GM19468 (cell line): Measurements from ENCODE around the gene OVOL3.
"Not testable (repeated sequence)": the region's sequence is repeated elsewhere in the genome, so short reads cannot be mapped to it uniquely, and the experiment has no call there.

Source experiments
- ATAC-seq: cut with Tn5 transposase; IDR thresholded peaks from one replicate; pipeline ENCODE4 v1.9.1; 2021; ENCODE audit warnings: mild to moderate bottlenecking, moderate library complexity, moderate number of reproducible peaks; ENCODE audit not compliant: unreplicated experiment; ENCODE audit errors: extremely low read depth

The OVOL3 gene

DNA sequence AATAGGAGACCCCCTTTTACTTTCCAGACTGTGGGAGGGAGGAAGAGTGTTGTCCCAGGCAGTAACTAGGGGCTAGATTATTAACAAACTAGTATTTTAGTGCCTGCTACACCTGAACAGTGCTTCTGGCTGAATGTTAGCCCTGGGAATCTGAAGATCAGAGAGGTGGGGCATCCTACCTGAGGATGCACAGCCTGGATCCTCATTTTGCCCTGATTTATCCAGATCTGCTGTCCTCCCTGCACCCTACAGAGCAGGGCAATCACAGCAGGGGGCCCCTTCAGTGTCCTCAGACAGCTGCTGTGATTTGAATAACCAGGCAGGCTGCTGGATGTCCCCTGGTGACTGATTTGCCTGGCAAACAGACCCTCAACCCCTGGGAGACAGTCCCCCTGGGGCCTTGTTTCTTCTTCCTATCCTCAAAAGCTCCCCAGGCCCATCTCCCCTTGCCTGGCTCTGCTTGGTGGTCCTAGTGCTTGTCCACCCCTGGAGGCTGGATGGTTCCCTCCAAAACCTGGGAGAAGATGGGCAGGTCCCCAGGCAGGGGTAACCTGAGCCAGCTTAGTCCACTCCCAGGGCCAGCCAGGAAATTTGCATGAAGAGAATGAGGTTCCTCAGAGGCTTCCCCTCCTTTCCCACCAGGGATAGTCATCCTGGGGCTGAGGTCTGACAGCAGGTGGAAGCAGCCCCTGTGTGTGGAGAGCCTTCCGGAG lies at the start of gene OVOL3:
Gene OVOL3, plus strand, starts transcription at position 657 of the 713 bp plus-strand sequence. CDS start 60 bp downstream, outside the sequence.
- no peak for ATAC-seq

DNA sequence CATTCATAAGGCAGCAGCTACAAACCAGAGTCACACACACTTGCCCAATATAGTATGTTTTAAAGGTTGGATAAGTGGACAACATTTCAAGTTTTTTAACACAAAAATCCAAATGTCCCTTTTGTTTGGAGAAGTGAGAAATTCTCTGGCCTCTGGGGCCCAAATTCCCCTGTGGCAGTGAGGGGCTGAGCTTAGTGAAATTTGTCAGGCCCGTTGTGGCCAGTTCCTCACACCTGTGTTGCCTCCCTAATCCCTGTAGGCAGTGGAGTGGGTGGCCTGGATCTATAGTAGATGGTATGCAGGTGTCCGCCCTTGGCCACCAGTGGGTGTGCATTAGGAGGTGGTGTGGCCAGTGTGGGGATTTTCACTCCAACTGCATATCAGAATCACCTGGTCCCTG lies 49.6 kb upstream of the OVOL3 start:
- ATAC-seq = no peak

DNA sequence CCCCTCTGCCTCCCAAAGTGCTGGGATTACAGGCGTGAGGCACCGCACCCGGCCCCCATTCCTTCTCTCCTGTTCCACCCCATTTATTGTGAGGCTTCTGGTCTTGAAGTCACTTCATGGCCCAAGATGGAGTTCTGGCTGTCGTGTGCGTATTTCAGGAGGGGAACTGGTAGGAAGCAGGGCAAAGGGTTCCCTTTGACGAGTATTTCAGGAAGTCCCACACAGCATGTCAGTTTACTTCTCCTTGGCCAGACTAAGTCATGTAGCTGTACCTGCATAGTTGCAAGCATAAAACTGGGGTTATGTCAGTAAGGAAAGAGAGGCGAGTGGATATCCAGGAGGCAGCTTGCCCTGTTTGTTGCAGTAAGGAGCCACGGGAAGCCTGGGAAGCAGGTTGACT lies 46.1 kb upstream of the OVOL3 start:
- no peak for ATAC-seq

DNA sequence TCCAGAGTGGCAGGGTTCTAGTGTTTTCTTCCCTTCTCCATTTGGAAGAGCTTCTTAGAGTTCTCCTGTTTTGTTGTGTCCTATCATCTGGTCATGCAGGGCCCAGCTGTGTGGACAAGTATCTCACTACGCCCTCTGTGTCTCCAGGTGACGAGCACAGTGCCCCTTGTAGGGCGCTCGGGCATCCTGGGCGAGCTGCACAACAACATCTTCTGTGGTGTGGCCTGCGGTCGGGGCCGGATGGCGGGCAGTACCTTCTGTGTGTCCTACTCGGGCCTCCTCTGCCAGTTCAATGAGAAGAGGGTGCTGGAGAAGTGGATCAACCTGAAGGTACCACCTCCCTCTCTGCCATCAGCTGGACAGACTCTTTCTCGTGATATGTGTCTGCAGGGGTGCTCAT lies 43.3 kb upstream of the OVOL3 start:
- ATAC-seq = no peak

DNA sequence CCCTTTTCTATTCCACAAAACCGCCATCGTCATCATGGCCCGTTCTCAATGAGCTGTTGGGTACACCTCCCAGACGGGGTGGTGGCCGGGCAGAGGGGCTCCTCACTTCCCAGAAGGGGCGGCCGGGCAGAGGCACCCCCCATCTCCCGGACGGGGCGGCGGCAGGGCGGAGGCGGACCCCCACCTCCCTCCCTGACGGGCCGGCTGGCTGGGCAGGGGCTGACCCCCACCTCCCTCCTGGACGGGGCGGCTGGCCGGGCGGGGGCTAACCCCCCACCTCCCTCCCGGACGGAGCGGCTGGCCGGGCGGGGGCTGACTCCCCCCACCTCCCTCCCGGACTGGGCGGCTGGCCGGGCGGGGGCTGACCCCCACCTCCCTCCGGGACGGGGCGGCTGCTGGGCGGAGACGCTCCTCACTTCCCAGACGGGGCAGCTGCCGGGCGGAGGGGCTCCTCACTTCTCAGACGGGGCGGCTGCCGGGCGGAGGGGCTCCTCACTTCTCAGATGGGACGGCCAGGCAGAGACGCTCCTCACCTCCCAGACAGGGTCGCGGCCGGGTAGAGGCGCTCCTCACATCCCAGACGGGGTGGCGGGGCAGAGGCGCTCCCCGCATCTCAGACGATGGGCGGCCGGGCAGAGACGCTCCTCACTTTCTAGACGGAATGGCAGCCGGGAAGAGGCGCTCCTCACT lies 42.0 kb upstream of the OVOL3 start:
- ATAC-seq = not testable (repeated sequence)

DNA sequence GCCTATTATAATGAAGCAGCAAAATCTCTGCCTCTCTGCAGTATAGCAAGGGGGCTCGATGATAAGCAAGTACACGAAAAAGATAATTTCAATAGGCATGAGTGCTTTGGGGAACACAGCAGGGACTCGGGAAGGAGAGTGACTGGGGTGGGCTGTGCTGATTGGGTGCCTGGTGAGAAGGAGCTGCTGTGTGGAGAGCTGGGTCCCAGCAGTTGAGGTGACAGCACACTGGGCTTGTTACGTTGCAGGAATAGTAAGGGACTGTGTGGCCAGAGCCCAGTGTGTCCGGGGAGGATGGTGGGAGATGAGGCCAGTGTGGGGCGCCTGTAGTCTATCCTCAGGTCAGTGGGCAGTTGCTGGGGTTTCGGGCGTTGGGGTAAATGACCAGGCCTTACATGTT lies 38.9 kb upstream of the OVOL3 start:
- ATAC-seq = no peak

DNA sequence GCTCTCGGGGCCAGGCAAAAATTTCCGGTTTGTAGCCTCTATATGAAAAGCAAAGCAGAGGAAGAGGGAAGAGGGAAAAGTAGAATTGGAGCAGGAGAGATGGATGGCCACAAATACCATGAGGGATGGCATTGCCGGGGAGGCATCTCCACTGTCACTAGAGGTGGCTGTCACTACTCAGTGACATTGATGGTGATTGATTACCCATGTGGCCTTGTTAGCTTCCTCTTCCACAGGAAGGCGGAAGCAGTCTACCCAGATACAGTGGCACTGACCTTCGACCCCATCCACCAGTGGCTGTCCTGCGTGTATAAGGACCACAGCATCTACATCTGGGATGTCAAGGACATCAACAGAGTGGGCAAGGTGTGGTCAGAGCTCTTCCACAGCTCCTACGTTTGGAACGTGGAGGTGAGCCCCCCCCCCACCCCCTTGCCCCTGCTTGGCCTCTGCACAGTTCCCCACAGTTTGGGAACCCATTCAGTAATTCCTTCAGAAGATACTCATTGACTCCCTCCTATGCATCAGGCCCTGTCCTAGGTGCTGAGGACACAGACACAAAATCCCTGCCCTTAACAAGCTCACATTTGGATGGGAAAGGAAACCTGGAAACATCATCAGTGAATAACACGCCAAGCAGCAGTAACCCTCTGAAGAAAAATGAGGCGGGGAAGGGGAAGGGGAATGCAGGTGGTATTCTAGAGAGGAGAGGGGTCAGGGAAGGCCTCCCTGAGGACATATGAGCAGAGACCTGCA lies 37.6 kb upstream of the OVOL3 start:
- ATAC-seq = no peak

DNA sequence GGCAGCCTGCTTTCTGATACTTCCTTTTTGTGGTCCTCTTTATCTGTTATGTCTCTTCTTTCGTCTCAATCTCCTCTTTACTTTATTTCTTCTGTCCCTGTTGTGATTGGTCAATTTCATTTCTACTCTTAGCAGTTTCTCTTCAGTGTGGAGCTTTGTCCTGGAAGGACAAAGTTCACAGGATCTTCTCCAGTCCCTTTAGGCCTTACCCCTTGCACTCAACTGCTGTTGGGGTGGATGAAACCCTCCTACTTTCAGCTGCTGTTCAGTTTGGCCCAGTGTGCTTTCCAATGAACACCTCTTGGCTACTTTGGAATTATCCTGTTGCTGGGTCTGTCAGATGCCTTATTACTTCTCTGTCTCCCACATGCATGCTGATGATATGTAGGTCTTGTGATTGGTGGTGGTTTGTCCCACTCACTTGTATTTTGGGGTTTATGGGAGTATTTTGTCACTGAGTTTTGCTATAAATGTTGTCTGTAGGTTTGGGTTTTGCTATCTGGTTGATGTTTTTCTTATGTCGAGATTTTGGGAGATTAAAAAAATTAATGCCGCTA lies 31.5 kb upstream of the OVOL3 start:
- ATAC-seq = no peak

DNA sequence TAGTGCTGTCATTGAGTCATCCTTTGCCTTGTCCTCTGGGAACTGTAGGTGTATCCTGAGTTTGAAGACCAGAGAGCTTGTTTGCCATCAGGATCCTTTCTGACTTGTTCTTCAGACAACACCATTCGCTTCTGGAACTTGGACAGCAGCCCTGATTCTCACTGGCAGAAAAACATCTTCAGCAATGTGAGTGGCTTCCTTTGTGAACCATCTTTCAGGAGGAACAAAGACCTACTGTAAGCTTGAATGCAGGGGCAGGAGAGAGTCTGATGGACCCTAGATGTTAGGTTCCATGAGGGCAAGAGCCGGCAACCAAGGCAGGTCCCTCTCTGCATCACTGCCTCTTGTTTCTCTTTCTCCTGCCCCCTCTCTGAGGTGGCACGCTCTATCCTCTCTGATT lies 29.6 kb upstream of the OVOL3 start:
- no peak for ATAC-seq

DNA sequence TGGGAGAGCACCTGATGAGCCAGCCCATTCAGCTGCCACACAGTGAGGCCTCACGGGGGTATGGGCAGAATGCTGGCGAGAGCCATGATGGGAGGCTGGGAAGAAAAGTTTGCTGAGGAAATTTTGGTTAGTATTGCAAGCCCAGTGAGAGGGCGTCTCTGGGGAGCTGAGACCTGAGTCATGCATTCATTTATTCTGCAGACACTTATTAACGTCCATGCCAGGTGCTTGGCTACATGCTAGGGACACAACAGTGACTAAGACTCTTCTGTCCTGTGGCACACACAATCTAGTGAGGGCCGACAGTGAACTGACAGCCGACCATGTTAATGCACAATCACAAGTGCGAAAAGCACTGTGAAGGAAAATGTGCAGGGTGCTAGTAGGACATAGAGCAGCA lies 29.0 kb upstream of the OVOL3 start:
- ATAC-seq = no peak

DNA sequence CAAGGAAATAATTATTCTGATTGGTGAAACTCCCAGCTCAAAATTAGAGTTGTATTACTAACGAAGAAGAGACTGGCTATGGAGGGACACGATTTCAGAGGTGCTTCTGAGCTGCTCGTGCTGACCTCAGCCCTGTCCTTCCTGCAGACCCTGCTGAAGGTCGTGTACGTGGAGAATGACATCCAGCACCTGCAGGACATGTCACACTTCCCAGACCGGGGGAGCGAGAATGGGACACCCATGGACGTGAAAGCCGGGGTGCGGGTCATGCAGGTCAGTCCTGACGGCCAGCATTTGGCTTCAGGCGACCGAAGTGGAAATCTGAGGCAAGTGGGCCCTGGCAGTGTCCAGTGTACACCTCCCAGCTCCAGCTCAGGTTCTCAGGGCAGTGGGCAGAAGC lies 28.0 kb upstream of the OVOL3 start:
- ATAC-seq = no peak

DNA sequence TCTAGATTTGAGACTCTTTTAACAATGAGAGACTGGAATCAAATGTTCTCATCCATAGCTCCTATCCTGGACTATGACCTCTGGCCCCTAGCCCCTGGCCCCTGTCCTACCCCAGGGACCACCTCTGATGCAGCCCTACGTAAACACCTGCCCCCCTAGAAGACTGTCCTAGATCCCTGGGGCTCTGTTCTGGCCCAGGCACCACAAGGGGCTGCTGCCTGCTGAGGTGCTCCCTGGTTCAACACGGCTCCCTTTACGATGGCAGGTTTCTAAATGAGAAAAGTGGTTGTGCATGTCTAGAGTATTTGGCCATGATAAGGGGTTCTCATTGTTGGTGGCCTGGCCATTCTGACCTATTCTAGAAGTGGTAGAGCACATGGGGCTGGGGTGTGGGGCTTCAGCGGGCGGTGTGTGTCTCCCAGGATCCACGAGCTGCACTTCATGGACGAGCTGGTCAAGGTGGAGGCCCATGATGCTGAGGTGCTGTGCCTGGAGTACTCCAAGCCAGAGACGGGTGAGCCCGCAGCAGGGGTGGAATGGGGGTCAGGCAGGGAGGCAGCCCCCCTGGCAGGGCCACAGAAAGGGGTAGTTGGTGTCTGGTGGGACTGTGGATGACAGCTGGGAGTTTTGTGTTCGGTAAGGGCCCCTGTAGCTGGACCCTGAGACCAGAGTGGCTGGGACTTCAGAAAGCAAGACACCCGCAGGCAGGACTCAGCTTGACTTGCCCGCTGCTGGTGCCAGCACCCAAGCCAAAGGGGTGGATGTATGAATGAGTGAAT lies 26.5 kb upstream of the OVOL3 start:
- ATAC-seq = no peak

DNA sequence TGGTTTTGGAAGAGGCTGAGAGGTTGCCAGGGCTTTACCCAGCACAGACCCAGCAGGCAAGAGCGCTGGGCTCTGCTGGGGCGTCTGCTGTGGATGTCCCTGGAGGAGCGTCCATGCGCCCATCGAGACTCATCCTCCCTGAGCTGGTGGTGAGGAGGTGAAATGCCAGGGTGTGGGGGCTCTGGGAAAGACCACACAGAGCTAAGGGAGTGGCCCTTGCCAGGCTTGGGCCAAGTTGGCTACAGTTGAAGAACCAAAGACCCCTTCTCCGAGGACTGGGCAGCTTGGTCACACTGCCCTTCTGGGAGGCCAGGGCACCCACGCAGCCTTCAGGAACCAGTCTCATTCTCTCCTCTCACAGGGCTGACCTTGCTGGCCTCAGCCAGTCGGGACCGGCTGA lies 24.6 kb upstream of the OVOL3 start:
- no peak for ATAC-seq

DNA sequence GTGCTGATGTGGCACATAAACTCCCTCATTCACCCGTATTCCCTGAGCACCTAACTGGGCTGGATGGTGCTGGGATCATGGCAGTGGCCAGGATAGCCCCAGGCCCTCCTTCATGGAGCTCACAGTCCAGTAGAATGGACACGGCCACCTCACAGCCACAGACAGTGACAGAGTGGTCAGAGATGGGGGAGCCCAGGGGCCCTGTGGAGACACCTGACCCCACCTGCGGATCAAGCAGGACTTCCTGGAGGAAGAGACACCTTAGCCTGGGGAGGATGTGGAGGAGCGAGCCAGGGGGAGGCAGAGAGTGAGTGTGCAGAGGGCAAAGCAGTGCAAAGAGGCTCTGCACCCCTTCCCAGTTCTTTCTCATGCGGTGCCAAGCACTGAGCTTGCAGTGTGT lies 21.1 kb upstream of the OVOL3 start:
- no peak for ATAC-seq

DNA sequence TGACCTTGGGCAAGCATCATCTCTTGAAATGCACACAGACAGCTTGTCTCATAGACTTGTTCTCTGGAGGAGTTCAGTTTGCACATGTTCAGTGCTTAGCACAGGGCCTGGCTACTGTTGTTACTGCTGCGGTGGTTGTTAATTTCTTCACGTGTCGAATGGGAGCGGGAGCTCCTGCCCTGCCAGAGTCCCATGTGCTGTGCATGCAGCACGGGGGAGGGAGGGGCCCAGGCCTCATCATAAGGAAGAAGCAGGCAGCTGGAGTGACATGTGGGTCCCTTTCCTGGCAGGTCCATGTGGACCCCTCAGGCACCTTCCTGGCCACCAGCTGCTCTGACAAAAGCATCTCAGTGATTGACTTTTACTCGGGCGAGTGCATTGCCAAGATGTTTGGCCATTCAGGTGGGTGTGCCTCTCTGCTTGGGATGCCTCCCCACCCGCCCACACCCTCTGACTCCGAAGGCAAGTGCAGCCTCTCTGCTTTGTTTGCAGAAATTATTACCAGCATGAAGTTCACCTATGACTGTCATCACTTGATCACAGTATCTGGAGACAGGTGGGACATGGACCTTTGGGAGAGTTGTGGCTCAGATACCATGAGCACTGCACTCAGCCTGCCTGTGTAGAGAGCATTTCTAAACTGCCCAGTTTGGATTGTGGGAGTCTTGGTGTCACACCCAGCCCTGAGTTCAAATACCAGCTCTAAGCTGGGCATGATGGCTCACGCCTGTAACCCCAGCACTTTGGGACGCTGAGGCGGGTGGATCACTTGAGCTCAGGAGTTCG lies 19.8 kb upstream of the OVOL3 start:
- no peak for ATAC-seq

DNA sequence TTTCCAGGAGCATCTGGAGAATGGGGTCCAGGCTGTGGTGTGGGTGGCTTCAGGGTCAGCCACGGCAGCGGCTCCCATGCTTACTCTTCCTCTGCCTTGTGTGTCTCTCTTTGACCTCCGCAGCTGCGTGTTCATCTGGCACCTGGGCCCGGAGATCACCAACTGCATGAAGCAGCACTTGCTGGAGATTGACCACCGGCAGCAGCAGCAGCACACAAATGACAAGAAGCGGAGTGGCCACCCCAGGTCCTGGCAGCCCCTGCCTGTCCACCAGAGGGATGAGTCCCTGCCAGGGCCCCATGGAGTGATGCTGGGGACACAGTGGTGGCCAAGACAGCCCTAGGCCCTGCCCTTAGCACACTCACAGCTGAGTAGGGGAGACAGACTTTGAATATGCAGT lies 18.4 kb upstream of the OVOL3 start:
- no peak for ATAC-seq

DNA sequence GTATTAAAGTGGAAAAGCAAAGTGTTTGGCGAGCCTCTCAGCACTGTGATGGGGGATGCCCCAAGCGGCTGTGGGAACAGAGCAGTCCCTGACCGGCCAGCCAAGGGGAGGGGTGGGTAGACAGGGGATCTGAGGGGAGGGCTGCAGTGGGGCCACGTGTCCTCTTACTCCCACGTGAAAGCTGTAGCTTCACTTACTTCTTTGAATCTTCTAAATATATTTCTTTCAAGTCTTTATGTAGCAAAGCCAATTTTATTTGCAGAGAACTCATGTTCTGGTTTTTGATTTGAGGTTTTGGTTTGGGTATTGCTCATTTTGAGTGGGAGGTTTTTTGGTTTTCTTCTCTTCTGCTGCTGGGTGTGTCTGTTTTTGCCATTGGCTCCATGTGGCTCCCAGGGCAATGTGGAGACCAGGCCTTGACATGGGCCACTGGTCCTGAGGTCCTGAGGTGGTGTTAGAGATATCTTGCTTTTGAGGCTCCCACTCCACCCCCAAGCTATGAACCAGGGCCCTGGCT lies 17.7 kb upstream of the OVOL3 start:
- ATAC-seq = no peak

DNA sequence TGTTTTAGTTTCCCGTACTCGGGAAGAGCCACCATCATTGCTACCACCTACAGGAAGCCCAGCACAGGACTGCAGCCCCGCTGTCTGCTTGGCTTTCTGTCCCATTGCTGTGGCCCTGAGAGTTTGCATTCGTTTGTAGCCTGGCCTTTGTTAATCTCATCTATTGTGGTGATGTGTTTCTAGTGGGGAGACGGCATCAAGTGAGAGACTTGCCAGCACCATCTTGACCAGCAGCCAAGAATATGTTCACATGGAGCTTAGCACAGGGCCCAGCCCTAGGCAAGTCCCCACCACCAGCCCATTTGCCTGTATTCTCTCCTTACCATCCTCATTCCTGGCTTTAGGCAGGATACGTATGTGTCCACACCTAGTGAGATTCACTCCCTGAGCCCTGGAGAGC lies 17.3 kb upstream of the OVOL3 start:
- no peak for ATAC-seq

DNA sequence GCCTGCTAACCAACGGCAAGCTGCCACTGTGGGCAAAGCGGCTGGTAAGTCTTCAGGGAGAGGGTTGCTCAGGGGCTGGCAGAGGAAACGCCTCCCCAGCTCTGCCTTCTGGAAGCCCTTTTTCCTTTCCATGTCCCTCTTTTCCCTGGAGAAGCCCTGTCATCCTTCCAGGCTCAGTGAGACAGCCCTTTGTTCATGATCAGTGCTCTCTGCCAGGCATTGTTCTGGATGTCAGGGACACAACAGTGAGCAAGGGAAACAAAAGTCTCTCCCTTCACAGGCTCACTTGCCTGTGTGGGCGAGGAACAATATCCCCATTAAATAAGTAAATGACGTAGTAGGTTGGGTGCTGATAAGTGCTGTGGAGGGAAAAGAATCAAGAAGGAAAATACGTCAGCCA lies 13.9 kb upstream of the OVOL3 start:
- no peak for ATAC-seq
